ENCODE measurements around the gene BRD3.

DNA sequence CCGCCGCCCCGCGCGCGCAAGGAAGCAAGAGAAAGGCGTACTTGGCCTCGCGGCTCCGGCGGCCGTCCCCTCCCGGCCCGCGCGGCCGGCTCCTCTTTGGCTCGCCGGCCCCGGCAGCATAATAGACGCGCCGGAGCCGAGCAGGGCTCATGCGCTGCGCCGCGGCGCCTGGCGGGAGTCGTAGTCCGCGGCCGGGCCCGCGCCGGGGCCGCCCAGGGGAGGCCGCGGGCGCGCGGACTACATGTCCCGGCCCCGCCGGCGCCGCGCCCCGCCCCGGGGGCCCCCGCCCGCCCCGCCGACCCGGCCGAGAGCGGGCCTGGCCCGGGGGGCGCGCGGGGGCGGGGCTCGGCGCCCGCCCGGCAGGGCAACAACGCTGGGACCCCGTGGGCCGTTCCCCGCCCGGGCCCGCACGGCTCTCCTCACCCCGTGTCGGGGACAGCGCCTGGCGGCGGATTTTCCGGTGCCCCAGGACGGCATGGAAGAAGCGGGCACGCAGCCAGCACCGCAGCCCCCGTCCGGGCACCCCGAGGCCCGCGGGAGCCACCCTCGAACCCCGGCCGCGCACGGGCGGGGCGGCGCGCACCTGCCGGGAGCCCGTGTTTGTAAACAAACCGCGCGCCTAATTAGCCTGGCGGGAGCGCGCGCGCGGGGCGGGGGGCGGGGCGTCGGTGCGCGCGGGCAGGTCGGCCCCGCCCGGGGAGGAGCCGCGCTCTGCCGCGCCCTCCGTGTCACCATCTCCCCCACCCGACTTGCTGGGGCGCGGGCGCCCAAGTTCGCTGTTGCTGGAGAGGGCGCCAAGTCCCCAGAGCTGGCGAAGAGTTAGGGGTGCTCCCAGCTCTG is at the start of gene BRD3:
- TF ChIP-seq POLR2A (IDR thresholded peaks at IDR 0.05) (peak in 1 of 2 donors; percentile 21), POLR2AphosphoS5 (IDR thresholded peaks at IDR 0.05) (no peak), EP300 (IDR thresholded peaks at IDR 0.05) (no peak)
- TF ChIP-seq, protein P1, sequence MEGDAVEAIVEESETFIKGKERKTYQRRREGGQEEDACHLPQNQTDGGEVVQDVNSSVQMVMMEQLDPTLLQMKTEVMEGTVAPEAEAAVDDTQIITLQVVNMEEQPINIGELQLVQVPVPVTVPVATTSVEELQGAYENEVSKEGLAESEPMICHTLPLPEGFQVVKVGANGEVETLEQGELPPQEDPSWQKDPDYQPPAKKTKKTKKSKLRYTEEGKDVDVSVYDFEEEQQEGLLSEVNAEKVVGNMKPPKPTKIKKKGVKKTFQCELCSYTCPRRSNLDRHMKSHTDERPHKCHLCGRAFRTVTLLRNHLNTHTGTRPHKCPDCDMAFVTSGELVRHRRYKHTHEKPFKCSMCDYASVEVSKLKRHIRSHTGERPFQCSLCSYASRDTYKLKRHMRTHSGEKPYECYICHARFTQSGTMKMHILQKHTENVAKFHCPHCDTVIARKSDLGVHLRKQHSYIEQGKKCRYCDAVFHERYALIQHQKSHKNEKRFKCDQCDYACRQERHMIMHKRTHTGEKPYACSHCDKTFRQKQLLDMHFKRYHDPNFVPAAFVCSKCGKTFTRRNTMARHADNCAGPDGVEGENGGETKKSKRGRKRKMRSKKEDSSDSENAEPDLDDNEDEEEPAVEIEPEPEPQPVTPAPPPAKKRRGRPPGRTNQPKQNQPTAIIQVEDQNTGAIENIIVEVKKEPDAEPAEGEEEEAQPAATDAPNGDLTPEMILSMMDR (IDR thresholded peaks at IDR 0.05), result no peak
